Measurements from ENCODE around the gene PATE3. TPM values are rescaled to one million over a fixed set of nuclear protein-coding genes. Genes with fewer than 3 reads are reported as not detected.

The PATE3 gene
- total RNA-seq, 1 donor: not detected

- DNase-seq (ENCODE audit: low read depth): peak; percentile 58
- TF ChIP-seq CTCF (IDR thresholded peaks at IDR 0.05; ENCODE audit: insufficient read depth, low read length): no peak
- H3K4me3 ChIP-seq (ENCODE audit: low read depth, low read length): no peak overlapping the region
These were observed 20.0 kb downstream of the PATE3 start for GRCh38 chr11:125807909-125808308.

DNA sequence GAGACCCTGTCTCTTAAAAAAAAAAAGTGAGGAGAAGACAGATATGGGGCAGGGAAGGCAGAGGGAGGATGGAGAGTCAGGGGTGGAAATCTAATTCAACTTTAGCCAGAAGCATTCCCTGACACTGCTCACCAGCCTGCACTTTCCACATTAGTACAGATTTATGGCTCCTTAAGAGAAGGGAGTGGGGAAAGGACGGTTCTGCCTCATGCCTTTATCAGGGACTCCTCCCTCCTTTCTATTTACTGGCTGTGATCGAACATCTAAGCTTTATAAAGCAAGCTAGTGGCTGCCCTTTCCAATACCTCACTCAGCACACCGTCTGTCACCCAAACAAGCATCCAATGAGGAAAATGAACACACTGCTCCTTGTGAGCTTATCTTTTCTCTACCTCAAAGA, 45.1 kb downstream of the PATE3 start, which contains the start of gene PATE4:
PATE4 (plus strand) TSS at position 301 of the 400 bp plus-strand sequence; CDS start at position 345, 44 bp downstream.
- no peak for TF ChIP-seq CTCF (IDR thresholded peaks at IDR 0.05; ENCODE audit: insufficient read depth, low read length)
- no peak for DNase-seq (ENCODE audit: low read depth)
- H3K4me3 ChIP-seq (ENCODE audit: low read depth, low read length): no peak within 1 kb of the TSS

GRCh38 chr11:125835748-125836147, 47.8 kb downstream of the PATE3 start:
- DNase-seq (ENCODE audit: low read depth): no peak
- no peak for TF ChIP-seq CTCF (IDR thresholded peaks at IDR 0.05; ENCODE audit: insufficient read depth, low read length)
- no peak overlapping the region for H3K4me3 ChIP-seq (ENCODE audit: low read depth, low read length)

Other genes with a start within 250 kb of the PATE3 start
- gene EI24, start 218.7 kb upstream of the PATE3 start, total RNA-seq (ENCODE audit: low replicate concordance): 94.5 and 153 TPM in 2 replicates
- 285 and 375 TPM in 2 replicates for gene STT3A, start 195.3 kb upstream of the PATE3 start, total RNA-seq (ENCODE audit: low replicate concordance)
- gene CHEK1, start 163.0 kb upstream of the PATE3 start, total RNA-seq (ENCODE audit: low replicate concordance): 8.7 and 49.5 TPM in 2 replicates
- not detected in 2 replicates for gene ACRV1, start 107.3 kb upstream of the PATE3 start, total RNA-seq (ENCODE audit: low replicate concordance)
- not detected in 2 replicates for gene PATE1, start 41.8 kb upstream of the PATE3 start, total RNA-seq (ENCODE audit: low replicate concordance)
- 0.18 and 3.2 TPM in 2 replicates for gene PATE2, start 9.3 kb upstream of the PATE3 start, total RNA-seq (ENCODE audit: low replicate concordance)
- gene PATE4, start 45.2 kb downstream of the PATE3 start, total RNA-seq (ENCODE audit: low replicate concordance): not detected in 2 replicates
- gene HYLS1, start 99.5 kb downstream of the PATE3 start, total RNA-seq (ENCODE audit: low replicate concordance): 3.1 and 15.3 TPM in 2 replicates
- gene PUS3, start 115.1 kb downstream of the PATE3 start, total RNA-seq (ENCODE audit: low replicate concordance): 11.7 and 38.3 TPM in 2 replicates
- gene DDX25, start 116.4 kb downstream of the PATE3 start, total RNA-seq (ENCODE audit: low replicate concordance): under 0.01 TPM in 1 of 2 replicates, not detected in the other
- not detected in 2 replicates for gene VSIG10L2, start 157.9 kb downstream of the PATE3 start, total RNA-seq (ENCODE audit: low replicate concordance)